Naive B cell (primary cell): Measurements from ENCODE around the gene KRTAP4-7. TPM values are rescaled to one million over a fixed set of nuclear protein-coding genes. Genes with fewer than 3 reads are reported as not detected.
A peak's percentile ranks its signal among the peaks of the same experiment; 100 is the strongest.
"Not testable (repeated sequence)": the region's sequence is repeated elsewhere in the genome, so short reads cannot be mapped to it uniquely, and the experiment has no call there.

Source experiments
- ATAC-seq, 2 donors: fragments of 150-1000 bp; cut with Tn5 transposase; 2 replicates each; pipeline ENCODE4 v1.10.0; 2021; ENCODE audit warnings: low read depth in 2 of 2, mild to moderate bottlenecking in 2 of 2, moderate library complexity in 2 of 2
- DNase-seq: peaks from one replicate; pipeline ENCODE4 v3.0.0; 2022
- H3K27ac Mint-ChIP-seq, 6 donors: one replicate each; pipeline ENCODE4 v1.8.0; 2020 to 2022; ENCODE audit warnings: mild to moderate bottlenecking in 6 of 6, mixed read lengths in 6 of 6, moderate library complexity in 5 of 6, inconsistent platforms in 2 of 6
- H3K27me3 Mint-ChIP-seq, 3 donors: one replicate each; pipeline ENCODE4 v1.8.0; 2021 to 2022; ENCODE audit warnings: mixed read lengths in 3 of 3, mild to moderate bottlenecking in 1 of 3
- H3K36me3 Mint-ChIP-seq, 2 donors: one replicate each; pipeline ENCODE4 v1.8.0; 2020 to 2022; ENCODE audit warnings: mixed read lengths in 2 of 2, inconsistent platforms in 1 of 2, mild to moderate bottlenecking in 1 of 2
- H3K4me1 Mint-ChIP-seq, 3 donors: one replicate each; pipeline ENCODE4 v1.8.0; 2020 to 2022; ENCODE audit warnings: mixed read lengths in 3 of 3, inconsistent platforms in 1 of 3, mild to moderate bottlenecking in 1 of 3, moderate library complexity in 1 of 3
- H3K4me3 Mint-ChIP-seq, 8 donors: one replicate each; pipeline ENCODE4 v1.8.0; 2020 to 2022; ENCODE audit warnings: mild to moderate bottlenecking in 8 of 8, mixed read lengths in 8 of 8, moderate library complexity in 8 of 8, inconsistent platforms in 2 of 8
- H3K9me3 Mint-ChIP-seq, 7 donors: one replicate each; pipeline ENCODE4 v1.8.0; 2020 to 2022; ENCODE audit warnings: mixed read lengths in 7 of 7, mild to moderate bottlenecking in 5 of 7, inconsistent platforms in 2 of 7, moderate library complexity in 1 of 7
- polyA plus RNA-seq, 6 donors: library from polyadenylated mRNA; unstranded; fragments of 300-500 nt; fragmentation: Illumina TruSeq; gene quantifications; one replicate each; pipeline ENCODE4 v1.2.3, GENCODE V29; 2021; ENCODE audit warnings: low read depth in 6 of 6

KRTAP4-7 gene
- polyA plus RNA-seq: not detected

DNA sequence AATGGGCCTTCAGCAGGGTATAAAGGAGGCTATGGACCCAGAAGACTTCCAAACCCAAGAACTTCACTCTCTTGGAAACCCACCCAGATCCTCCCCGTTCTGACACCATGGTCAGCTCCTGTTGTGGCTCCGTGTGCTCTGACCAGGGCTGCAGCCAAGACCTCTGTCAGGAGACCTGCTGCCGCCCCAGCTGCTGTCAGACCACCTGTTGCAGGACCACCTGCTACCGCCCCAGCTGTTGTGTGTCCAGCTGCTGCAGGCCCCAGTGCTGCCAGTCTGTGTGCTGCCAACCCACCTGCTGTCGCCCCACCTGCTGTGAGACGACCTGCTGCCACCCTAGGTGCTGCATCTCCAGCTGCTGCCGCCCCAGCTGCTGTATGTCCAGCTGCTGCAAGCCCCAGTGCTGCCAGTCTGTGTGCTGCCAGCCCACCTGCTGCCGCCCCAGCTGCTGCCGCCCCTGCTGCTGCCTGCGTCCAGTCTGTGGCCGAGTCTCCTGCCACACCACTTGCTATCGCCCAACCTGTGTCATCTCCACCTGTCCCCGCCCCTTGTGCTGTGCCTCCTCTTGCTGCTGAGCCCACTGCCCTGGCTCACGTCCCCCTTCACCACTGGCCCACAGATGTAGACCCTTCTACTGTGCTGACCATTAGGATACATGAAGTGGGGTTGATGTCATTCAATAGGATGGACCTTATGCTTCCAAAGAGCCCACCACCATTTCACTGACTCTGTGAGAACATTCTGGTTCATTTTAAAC, at the start of gene KRTAP4-7:
TSS of gene KRTAP4-7 (plus strand) at position 51 of the 757 bp plus-strand sequence. CDS start at position 108, 57 bp downstream.
- not testable (repeated sequence) for H3K36me3 Mint-ChIP-seq, DNase-seq, H3K27ac Mint-ChIP-seq, H3K4me1 Mint-ChIP-seq, H3K9me3 Mint-ChIP-seq, ATAC-seq
- peak within 1 kb of the TSS in 1 of 8 donors; percentile 78 for H3K4me3 Mint-ChIP-seq
- H3K27me3 Mint-ChIP-seq: peaks cover 8 to 15% (median 14%) of the 10 kb centered on the region in 3 donors

DNA sequence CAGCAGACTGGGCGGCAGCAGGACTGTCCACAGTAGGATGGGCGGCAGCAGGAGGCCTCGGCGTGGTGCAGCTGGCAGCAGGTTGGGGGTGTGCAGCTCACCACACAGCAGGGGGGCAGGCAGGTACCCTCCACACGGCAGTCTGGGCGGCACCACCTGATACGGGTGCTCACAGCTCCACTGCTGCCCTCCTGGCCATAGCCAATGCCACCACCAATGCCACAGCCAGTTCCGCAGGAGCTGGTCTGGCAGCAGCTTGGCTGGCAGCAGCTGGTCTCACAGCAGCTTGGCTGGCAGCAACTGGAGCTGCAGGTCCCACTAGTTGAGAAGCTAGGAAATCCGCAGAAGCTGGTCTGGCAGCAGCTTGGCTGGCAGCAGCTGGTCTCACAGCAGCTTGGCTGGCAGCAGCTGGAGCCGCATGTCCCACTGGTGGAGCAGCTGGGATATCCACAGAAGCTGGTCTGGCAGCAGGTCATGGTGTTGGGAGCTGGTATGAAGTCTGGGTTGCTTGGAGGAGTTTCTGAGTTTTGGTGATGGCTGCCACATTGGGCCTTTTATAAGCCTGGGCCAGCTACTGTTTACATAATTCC, 49.5 kb upstream of the KRTAP4-7 start, which contains the start of gene KRTAP1-3:
TSS of gene KRTAP1-3 (minus strand) at position 529 of the 590 bp plus-strand sequence. CDS start at position 476, 53 bp downstream.
- not testable (repeated sequence) for H3K36me3 Mint-ChIP-seq, ATAC-seq, H3K9me3 Mint-ChIP-seq, H3K4me1 Mint-ChIP-seq, DNase-seq, H3K4me3 Mint-ChIP-seq
- Mint-ChIP-seq H3K27ac (peak within 1 kb of the TSS in 2 of 6 donors; percentile 76 to 78), H3K27me3 (peaks cover 6 to 26% (median 12%) of the 10 kb centered on the region in 3 donors)

DNA sequence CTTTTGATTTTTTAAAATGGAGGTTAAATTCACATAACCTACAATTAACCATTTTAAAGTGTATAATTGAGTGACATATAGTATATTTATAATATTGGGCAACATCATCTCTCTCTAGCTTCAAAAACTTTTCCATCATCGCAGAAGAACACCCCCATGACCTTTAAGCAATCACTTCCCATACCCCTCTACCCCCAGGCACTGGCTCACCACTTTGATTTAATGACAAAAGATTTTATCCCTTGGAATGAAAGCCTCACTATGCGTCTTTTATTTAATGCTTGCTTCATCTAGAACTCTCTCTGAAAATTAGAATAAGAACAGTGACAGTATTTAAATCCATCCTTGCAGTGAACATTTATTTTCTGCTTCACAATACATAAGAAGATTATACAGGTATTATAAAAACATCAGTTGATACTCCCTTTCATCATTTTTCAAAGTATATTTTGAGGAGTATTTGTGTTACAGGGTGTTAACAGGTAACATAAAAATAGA, 46.0 kb upstream of the KRTAP4-7 start:
- Mint-ChIP-seq H3K27me3 (peaks cover 10 to 27% (median 16%) of the 10 kb centered on the region in 3 donors), H3K36me3 (no peaks in the 10 kb centered on the region), H3K27ac (peak overlapping the region in 1 of 6 donors; percentile 25), H3K9me3 (peaks cover 0 to 9% (median 6%) of the 10 kb centered on the region in 7 donors), H3K4me3 (no peak overlapping the region), H3K4me1 (peaks cover 0 to 4% (median 0%) of the 10 kb centered on the region in 3 donors)
- ATAC-seq (no peak), DNase-seq (no peak)

DNA sequence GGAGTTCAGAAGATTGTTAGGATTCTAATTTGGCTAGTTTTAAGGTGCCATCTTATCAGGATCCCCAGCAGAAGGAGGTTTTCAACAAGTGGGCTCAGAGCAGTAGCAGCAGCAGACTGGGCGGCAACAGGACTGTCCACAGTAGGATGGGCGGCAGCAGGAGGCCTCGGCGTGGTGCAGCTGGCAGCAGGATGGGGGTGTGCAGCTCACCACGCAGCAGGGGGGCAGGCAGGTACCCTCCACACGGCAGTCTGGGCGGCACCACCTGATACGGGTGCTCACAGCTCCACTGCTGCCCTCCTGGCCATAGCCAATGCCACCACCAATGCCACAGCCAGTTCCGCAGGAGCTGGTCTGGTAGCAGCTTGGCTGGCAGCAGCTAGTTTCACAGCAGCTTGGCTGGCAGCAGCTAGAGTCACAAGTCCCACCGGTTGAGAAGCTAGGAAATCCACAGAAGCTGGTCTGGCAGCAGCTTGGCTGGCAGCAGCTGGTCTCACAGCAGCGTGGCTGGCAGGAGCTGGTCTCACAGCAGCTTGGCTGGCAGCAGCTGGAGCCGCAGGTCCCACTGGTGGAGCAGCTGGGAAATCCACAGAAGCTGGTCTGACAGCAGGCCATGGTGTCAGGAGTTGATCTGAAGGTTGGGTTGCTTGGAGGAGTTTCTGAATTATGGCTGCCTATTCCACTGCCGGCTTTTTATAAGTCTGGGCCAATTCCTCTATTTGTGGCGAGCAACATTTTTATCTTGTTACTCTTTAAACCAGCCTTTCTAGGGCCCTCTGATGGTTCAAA, 43.0 kb upstream of the KRTAP4-7 start, which contains the start of gene KRTAP1-1:
TSS of gene KRTAP1-1 (minus strand) at position 668 of the 789 bp plus-strand sequence. CDS start at position 615, 53 bp downstream.
- not testable (repeated sequence) for DNase-seq

DNA sequence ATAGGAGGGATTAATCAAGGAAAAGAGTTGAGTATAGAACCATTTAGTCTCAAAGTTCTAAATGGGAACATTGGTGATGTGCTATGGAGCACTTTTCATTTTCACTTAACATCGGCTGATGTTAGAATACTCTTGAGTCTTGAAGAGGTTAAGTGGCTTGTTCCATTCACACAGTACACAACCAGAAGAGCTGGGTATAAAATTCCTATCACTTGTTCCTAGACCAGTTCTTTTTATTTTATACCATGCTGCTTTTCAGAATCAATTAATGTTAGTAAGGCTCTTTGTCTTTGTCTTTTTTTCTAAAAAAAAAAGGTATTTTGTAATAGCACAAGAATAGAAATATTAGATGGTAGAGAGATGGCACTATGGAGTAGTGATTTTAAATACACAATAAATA, 41.0 kb upstream of the KRTAP4-7 start:
- Mint-ChIP-seq H3K27ac (no peak overlapping the region), H3K36me3 (peaks cover 0 to 11% of the 10 kb centered on the region in 2 donors), H3K27me3 (peaks cover 21 to 36% (median 23%) of the 10 kb centered on the region in 3 donors), H3K9me3 (peaks cover 5 to 24% (median 14%) of the 10 kb centered on the region in 7 donors), H3K4me1 (peaks cover 0 to 5% (median 4%) of the 10 kb centered on the region in 3 donors), H3K4me3 (no peak overlapping the region)
- ATAC-seq (no peak), DNase-seq (no peak)

More for the DNA sequence above, 43.0 kb upstream of the KRTAP4-7 start, which contains the start of gene KRTAP1-1:
- Mint-ChIP-seq H3K27me3 (peaks cover 12 to 35% (median 17%) of the 10 kb centered on the region in 3 donors), H3K36me3 (peaks cover 0 to 11% of the 10 kb centered on the region in 2 donors), H3K9me3 (peaks cover 5 to 24% (median 14%) of the 10 kb centered on the region in 7 donors)
- not testable (repeated sequence) for H3K27ac Mint-ChIP-seq, H3K4me3 Mint-ChIP-seq, H3K4me1 Mint-ChIP-seq, ATAC-seq

DNA sequence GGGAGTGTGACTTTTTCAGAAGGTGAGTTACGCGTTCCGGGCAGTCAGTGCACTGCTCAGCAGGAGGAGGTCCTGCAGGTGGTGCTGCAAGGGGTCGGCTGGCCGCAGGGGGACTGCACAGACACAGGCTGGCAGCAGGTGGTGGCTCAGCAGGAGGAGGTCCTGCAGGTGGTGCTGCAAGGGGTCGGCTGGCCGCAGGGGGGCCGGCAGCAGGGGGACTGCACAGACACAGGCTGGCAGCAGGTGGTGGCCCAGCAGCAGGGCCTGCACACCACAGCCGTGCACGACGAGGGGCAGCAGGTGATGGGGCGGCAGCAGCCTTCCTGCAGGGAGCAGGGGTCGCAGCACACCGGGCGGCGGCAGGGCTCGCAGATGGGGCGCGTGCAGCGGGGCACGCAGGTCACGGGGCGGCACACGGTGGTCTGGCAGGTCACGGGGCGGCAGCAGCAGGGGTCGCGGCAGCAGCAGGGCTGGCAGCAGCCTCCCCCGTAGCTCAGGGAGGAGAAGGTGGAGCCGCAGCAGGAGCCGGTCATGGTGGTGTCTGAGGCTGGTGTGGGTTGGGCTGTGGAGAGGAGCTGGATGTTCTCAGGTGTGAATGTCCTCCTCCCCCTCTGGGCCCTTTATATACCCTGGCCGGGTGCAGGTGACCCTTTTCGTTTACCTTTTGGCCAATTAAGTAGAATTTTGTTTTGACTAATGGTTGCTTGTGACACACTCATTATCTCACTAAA, 37.0 kb upstream of the KRTAP4-7 start, which contains the start of gene KRTAP2-1:
TSS of gene KRTAP2-1 (minus strand) at position 582 of the 731 bp plus-strand sequence. CDS start at position 533, 49 bp downstream.
- not testable (repeated sequence) for H3K4me1 Mint-ChIP-seq, DNase-seq, H3K27ac Mint-ChIP-seq, ATAC-seq
- Mint-ChIP-seq H3K27me3 (peaks cover 17 to 41% (median 17%) of the 10 kb centered on the region in 3 donors), H3K4me3 (peak within 1 kb of the TSS in 3 of 8 donors; percentile 25 to 71 (median 49)), H3K9me3 (peaks cover 5 to 24% (median 14%) of the 10 kb centered on the region in 7 donors), H3K36me3 (peaks cover 0 to 11% of the 10 kb centered on the region in 2 donors)

DNA sequence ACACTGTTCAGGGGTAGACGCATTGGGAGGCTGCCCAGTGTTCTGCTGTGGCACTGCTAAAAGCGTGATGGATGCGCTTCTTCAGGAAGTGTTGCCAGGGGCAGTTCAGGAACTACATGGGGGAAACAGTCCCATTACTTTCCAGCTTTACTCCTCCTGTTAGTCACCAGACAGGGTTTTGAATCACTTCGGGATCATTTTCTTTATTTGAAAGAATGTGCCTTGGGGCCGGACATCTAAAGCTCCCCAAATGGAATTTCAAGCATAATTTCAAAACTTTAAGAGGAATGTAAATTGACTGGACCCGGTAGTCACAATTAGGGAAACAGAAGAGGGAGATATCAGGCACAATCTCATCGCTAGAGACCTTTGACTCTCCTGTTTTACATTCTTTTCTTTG, 35.5 kb upstream of the KRTAP4-7 start:
- ATAC-seq (no peak), DNase-seq (no peak)
- peaks cover 0 to 8% of the 10 kb centered on the region in 2 donors for H3K36me3 Mint-ChIP-seq
- H3K27ac Mint-ChIP-seq: no peak overlapping the region
- peaks cover 17 to 41% (median 23%) of the 10 kb centered on the region in 3 donors for H3K27me3 Mint-ChIP-seq
- H3K9me3 Mint-ChIP-seq: peaks cover 3 to 9% (median 5%) of the 10 kb centered on the region in 7 donors
- no peak overlapping the region for H3K4me3 Mint-ChIP-seq
- peaks cover 0 to 8% (median 5%) of the 10 kb centered on the region in 3 donors for H3K4me1 Mint-ChIP-seq

DNA sequence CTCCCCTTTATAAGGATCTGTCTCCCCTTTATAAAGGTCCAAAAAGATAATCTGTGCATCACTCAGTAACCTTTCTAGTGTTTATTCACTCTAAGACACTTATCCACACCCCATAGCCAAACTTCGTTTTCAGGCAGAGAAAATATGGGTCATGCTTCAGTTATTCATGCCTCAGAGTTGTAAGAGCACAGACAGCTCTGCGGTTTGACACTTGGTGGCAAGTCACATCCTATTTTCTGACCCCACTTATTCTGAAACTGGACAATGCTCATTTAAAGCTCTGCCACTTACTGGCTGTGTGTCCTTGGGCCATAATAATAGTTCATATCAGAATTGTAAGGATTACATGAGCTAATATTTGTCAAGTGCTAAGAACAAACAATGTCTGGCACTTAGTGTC, 34.8 kb upstream of the KRTAP4-7 start:
- H3K4me1 Mint-ChIP-seq: peaks cover 0 to 8% (median 5%) of the 10 kb centered on the region in 3 donors
- H3K4me3 Mint-ChIP-seq: no peak overlapping the region
- DNase-seq (no peak), ATAC-seq (no peak)
- H3K27me3 Mint-ChIP-seq: peaks cover 18 to 41% (median 25%) of the 10 kb centered on the region in 3 donors
- no peak overlapping the region for H3K27ac Mint-ChIP-seq
- H3K9me3 Mint-ChIP-seq: peaks cover 0 to 6% (median 2%) of the 10 kb centered on the region in 7 donors
- H3K36me3 Mint-ChIP-seq: peaks cover 0 to 1% of the 10 kb centered on the region in 2 donors

DNA sequence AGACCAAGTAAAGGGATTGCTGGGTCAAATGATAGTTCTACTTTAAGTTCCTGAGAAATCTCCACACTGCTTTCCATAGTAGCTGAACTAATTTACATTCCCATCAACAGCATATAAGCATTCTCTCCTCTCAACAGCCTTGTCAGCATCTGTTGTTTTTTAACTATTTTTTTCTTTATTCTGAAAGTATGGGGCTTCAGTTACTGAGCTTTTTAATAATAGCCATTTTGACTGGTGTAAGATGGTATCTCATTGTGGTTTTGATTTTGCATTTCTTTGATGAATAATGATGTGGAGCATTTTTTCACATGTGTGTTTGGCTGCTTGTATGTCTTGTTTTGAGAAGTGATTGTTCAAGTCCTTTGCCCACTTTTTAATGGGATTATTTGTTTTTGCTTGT, 31.4 kb upstream of the KRTAP4-7 start:
- Mint-ChIP-seq H3K36me3 (peaks cover 0 to 3% of the 10 kb centered on the region in 2 donors), H3K27ac (no peak overlapping the region)

DNA sequence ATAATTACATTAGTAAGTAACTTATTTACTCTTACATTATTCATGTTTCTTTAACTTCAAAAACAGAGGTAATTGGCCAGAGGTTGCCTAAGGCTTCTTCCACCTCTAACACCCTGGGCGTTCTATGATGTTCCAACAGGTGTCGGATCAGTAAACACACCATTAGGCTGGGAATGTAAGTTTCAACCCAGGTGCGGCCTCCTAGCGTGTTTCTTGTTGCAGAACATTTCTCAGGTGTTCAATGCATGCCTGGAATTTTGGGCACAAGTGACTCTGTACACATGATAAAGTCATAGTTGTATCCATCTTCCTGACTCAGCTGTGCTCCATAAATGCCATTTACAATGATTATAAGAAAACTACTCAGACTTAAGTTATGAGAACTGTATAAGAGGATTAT, 29.9 kb upstream of the KRTAP4-7 start:
- peaks cover 0 to 1% (median 0%) of the 10 kb centered on the region in 3 donors for H3K4me1 Mint-ChIP-seq
- peaks cover 0 to 10% (median 4%) of the 10 kb centered on the region in 7 donors for H3K9me3 Mint-ChIP-seq
- ATAC-seq: no peak
- H3K4me3 Mint-ChIP-seq: no peak overlapping the region
- peaks cover 18 to 30% (median 21%) of the 10 kb centered on the region in 3 donors for H3K27me3 Mint-ChIP-seq
- no peak overlapping the region for H3K27ac Mint-ChIP-seq
- no peak for DNase-seq
- H3K36me3 Mint-ChIP-seq: peaks cover 0 to 8% of the 10 kb centered on the region in 2 donors

More for the DNA sequence above, 31.4 kb upstream of the KRTAP4-7 start:
- Mint-ChIP-seq H3K4me3 (no peak overlapping the region), H3K27me3 (peaks cover 12 to 29% (median 15%) of the 10 kb centered on the region in 3 donors), H3K9me3 (peaks cover 0 to 10% (median under 1%) of the 10 kb centered on the region in 7 donors), H3K4me1 (peaks cover 0 to 4% (median 0%) of the 10 kb centered on the region in 3 donors)
- ATAC-seq (no peak), DNase-seq (no peak)

DNA sequence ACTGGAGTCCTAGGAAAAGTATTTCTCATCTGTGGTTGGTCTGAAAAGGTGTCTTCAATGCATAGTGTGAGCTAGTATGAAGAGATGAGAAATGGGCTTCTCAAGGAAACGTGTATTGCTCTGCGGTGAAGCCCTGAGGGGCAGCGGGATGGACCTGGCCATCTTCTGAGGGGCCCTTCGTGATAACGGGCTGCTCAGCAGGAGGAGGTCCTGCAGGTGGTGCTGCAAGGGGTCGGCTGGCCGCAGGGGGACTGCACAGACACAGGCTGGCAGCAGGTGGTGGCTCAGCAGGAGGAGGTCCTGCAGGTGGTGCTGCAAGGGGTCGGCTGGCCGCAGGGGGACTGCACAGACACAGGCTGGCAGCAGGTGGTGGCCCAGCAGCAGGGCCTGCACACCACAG, 29.4 kb upstream of the KRTAP4-7 start:
- DNase-seq, H3K4me3 Mint-ChIP-seq, H3K4me1 Mint-ChIP-seq, ATAC-seq, H3K9me3 Mint-ChIP-seq: not testable (repeated sequence)
- H3K27ac Mint-ChIP-seq: peak overlapping the region in 1 of 6 donors; percentile 13
- H3K36me3 Mint-ChIP-seq: peaks cover 0 to 13% of the 10 kb centered on the region in 2 donors
- peaks cover 23 to 35% (median 25%) of the 10 kb centered on the region in 3 donors for H3K27me3 Mint-ChIP-seq

DNA sequence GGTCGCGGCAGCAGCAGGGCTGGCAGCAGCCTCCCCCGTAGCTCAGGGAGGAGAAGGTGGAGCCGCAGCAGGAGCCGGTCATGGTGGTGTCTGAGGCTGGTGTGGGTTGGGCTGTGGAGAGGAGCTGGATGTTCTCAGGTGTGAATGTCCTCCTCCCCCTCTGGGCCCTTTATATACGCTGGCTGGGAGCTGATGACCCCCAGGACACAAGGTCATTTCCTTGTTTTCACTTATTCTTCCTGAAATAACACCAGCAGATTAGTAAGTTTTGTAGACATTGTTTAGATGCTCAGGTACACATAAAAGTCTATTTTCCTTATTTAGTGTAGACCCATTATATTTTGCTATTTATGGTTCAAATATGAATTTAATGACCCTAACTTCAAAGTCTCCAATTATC, 28.8 kb upstream of the KRTAP4-7 start, which contains the start of gene KRTAP2-2:
TSS of gene KRTAP2-2 (minus strand) at position 101 of the 400 bp plus-strand sequence. CDS start at position 82, 19 bp downstream.
- H3K9me3 Mint-ChIP-seq, H3K4me1 Mint-ChIP-seq, ATAC-seq, DNase-seq, H3K4me3 Mint-ChIP-seq: not testable (repeated sequence)
- Mint-ChIP-seq H3K27ac (peak within 1 kb of the TSS in 1 of 6 donors; percentile 13), H3K36me3 (peaks cover 0 to 14% of the 10 kb centered on the region in 2 donors), H3K27me3 (peaks cover 26 to 40% (median 27%) of the 10 kb centered on the region in 3 donors)
